ENCODE measurements around the gene SERGEF.

The SERGEF gene

GRCh38 chr11:17778956-17779860, 233.6 kb downstream of the SERGEF start:
- DNase-seq (ENCODE audit: low spot score) (no peak), ATAC-seq (ENCODE audit: low read depth) (no peak)
- TF ChIP-seq, protein P1, sequence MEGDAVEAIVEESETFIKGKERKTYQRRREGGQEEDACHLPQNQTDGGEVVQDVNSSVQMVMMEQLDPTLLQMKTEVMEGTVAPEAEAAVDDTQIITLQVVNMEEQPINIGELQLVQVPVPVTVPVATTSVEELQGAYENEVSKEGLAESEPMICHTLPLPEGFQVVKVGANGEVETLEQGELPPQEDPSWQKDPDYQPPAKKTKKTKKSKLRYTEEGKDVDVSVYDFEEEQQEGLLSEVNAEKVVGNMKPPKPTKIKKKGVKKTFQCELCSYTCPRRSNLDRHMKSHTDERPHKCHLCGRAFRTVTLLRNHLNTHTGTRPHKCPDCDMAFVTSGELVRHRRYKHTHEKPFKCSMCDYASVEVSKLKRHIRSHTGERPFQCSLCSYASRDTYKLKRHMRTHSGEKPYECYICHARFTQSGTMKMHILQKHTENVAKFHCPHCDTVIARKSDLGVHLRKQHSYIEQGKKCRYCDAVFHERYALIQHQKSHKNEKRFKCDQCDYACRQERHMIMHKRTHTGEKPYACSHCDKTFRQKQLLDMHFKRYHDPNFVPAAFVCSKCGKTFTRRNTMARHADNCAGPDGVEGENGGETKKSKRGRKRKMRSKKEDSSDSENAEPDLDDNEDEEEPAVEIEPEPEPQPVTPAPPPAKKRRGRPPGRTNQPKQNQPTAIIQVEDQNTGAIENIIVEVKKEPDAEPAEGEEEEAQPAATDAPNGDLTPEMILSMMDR (IDR thresholded peaks at IDR 0.05; ENCODE audit: poor library complexity, severe bottlenecking), result no peak
- no peaks in the 10 kb centered on the region for H3K9me3 ChIP-seq (ENCODE audit: severe bottlenecking)
- H3K36me3 ChIP-seq (ENCODE audit: low read depth), result no peaks in the 10 kb centered on the region
- no peak overlapping the region for H3K4me3 ChIP-seq (ENCODE audit: severe bottlenecking)
- H3K27ac ChIP-seq (ENCODE audit: poor library complexity, severe bottlenecking), result no peak overlapping the region
- H3K27me3 ChIP-seq (ENCODE audit: insufficient read depth, poor library complexity, severe bottlenecking), result no peaks in the 10 kb centered on the region
- H3K4me1 ChIP-seq (ENCODE audit: insufficient read depth, poor library complexity, severe bottlenecking), result no peaks in the 10 kb centered on the region

DNA sequence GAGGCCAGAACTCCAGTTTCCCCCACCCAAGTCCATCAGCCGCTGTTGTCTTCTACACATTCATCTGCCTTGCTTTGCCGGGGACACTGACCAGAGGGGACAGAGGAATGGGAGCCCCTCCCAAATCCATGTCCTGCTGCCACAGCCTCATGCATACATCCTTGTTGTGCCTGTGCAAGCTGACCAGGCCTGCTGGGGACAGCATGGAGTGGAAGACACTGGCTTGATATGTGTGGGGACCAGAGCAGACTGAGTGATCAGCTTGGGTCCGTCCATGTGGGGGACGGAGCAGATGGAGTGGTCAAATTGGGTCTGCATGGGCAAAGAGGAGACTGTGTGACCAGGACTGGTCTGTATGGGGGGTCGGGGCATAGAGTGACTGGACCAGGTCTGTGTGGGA, 234.5 kb downstream of the SERGEF start:
- H3K27me3 ChIP-seq (ENCODE audit: insufficient read depth, poor library complexity, severe bottlenecking), result no peaks in the 10 kb centered on the region
- ATAC-seq (ENCODE audit: low read depth), result no peak
- no peak overlapping the region for H3K4me3 ChIP-seq (ENCODE audit: severe bottlenecking)
- H3K36me3 ChIP-seq (ENCODE audit: low read depth), result no peaks in the 10 kb centered on the region
- H3K4me1 ChIP-seq (ENCODE audit: insufficient read depth, poor library complexity, severe bottlenecking), result no peaks in the 10 kb centered on the region
- DNase-seq (ENCODE audit: low spot score), result no peak
- H3K27ac ChIP-seq (ENCODE audit: poor library complexity, severe bottlenecking), result no peak overlapping the region
- no peaks in the 10 kb centered on the region for H3K9me3 ChIP-seq (ENCODE audit: severe bottlenecking)
- TF ChIP-seq, protein P1 (IDR thresholded peaks at IDR 0.05; ENCODE audit: poor library complexity, severe bottlenecking), result no peak

GRCh38 chr11:17777738-17778091, 235.1 kb downstream of the SERGEF start:
- Histone ChIP-seq H3K36me3 (ENCODE audit: low read depth) (no peaks in the 10 kb centered on the region), H3K4me1 (ENCODE audit: insufficient read depth, poor library complexity, severe bottlenecking) (no peaks in the 10 kb centered on the region), H3K27me3 (ENCODE audit: insufficient read depth, poor library complexity, severe bottlenecking) (no peaks in the 10 kb centered on the region), H3K9me3 (ENCODE audit: severe bottlenecking) (no peaks in the 10 kb centered on the region), H3K4me3 (ENCODE audit: severe bottlenecking) (no peak overlapping the region), H3K27ac (ENCODE audit: poor library complexity, severe bottlenecking) (no peak overlapping the region)
- TF ChIP-seq, protein P1 (IDR thresholded peaks at IDR 0.05; ENCODE audit: poor library complexity, severe bottlenecking), result no peak
- ATAC-seq (ENCODE audit: low read depth) (no peak), DNase-seq (ENCODE audit: low spot score) (no peak)

- no peaks in the 10 kb centered on the region for H3K4me1 ChIP-seq (ENCODE audit: insufficient read depth, poor library complexity, severe bottlenecking)
- TF ChIP-seq, protein P1 (IDR thresholded peaks at IDR 0.05; ENCODE audit: poor library complexity, severe bottlenecking), result no peak
- H3K27ac ChIP-seq (ENCODE audit: poor library complexity, severe bottlenecking), result no peak overlapping the region
- ATAC-seq (ENCODE audit: low read depth), result no peak
- H3K36me3 ChIP-seq (ENCODE audit: low read depth), result no peaks in the 10 kb centered on the region
- H3K9me3 ChIP-seq (ENCODE audit: severe bottlenecking), result no peaks in the 10 kb centered on the region
- no peak for DNase-seq (ENCODE audit: low spot score)
- no peaks in the 10 kb centered on the region for H3K27me3 ChIP-seq (ENCODE audit: insufficient read depth, poor library complexity, severe bottlenecking)
- no peak overlapping the region for H3K4me3 ChIP-seq (ENCODE audit: severe bottlenecking)
These were observed 235.6 kb downstream of the SERGEF start for GRCh38 chr11:17777086-17777737.
